GM10266 (cell line): ENCODE measurements around the gene ZNF3.

Source experiments
- DNase-seq: peaks from one replicate; pipeline ENCODE4 v3.0.0; 2012; ENCODE audit errors: extremely low spot score
- TF ChIP-seq, protein P1 (sequence below): IDR thresholded peaks from 2 replicates; pipeline ENCODE4 v1.5.1; 2012; ENCODE audit warnings: mild to moderate bottlenecking, low read depth; ENCODE audit not compliant: control insufficient read depth, insufficient read depth; ENCODE audit errors: missing control alignments

The ZNF3 gene

DNA sequence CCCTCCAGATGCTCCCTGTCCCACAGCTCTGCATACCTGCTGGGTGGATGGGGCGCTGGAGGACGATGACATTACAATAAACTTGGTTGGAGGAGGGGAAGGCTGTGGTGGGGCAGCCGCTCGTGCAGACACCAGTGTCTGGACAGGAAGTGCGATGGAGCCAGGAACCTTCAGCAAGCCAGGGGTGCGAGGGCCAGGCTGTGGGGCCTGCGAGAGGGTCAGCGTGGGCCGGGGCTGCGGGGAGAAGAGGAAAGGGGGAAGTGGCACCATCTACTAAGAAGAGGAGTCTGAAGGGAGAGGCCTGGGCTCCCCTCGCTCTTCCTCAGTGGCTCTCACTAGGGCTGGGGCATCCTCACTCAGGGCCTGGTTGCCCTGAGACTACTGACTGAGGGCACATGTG is 26.4 kb upstream of the ZNF3 start:
- no peak for DNase-seq
- TF ChIP-seq, protein P1, sequence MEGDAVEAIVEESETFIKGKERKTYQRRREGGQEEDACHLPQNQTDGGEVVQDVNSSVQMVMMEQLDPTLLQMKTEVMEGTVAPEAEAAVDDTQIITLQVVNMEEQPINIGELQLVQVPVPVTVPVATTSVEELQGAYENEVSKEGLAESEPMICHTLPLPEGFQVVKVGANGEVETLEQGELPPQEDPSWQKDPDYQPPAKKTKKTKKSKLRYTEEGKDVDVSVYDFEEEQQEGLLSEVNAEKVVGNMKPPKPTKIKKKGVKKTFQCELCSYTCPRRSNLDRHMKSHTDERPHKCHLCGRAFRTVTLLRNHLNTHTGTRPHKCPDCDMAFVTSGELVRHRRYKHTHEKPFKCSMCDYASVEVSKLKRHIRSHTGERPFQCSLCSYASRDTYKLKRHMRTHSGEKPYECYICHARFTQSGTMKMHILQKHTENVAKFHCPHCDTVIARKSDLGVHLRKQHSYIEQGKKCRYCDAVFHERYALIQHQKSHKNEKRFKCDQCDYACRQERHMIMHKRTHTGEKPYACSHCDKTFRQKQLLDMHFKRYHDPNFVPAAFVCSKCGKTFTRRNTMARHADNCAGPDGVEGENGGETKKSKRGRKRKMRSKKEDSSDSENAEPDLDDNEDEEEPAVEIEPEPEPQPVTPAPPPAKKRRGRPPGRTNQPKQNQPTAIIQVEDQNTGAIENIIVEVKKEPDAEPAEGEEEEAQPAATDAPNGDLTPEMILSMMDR: no peak

- TF ChIP-seq, protein P1: no peak
- DNase-seq: no peak
Observed at GRCh38 chr7:100107125-100107737, 25.7 kb upstream of the ZNF3 start.

DNA sequence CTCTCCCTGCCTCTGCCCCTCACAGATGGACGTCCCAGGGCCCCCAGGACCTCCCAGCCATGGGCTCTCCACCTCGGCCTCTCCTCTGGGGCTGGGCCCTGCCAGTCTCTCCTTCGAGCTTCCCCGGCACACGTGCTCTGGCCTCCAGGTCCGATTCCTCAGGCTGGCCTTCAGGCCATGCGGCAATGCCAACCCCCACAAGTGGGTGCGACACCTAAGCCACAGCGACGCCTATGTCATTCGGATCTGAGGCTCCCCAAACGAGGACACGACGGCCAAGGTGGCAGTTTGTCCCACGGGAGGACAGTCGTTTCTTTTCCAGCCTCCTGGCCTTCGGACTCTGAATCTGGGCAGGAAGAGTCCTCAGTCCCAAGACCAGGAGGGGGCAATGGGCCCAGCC is 25.1 kb upstream of the ZNF3 start:
- DNase-seq: no peak
- TF ChIP-seq, protein P1: no peak

DNA sequence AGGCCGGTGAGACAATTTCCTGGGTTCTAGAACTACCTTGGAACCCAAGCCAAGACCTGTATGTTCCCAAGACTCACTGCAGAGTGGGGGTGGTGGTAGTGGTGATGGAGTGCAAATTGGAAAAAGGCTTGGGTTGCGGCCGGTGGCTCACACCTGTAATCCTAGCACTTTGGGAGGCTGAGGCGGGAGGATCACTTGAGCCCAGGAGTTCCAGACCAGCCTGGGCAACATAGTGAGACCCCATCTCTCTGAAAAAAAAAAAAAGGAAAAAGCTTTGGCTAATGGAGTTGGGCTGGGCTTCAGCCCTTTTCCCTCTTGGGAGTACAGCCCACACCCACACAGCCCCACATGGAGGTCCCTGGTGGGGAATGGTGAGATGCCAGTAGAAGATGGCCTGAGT is 24.0 kb upstream of the ZNF3 start:
- no peak for DNase-seq
- TF ChIP-seq, protein P1: no peak

DNA sequence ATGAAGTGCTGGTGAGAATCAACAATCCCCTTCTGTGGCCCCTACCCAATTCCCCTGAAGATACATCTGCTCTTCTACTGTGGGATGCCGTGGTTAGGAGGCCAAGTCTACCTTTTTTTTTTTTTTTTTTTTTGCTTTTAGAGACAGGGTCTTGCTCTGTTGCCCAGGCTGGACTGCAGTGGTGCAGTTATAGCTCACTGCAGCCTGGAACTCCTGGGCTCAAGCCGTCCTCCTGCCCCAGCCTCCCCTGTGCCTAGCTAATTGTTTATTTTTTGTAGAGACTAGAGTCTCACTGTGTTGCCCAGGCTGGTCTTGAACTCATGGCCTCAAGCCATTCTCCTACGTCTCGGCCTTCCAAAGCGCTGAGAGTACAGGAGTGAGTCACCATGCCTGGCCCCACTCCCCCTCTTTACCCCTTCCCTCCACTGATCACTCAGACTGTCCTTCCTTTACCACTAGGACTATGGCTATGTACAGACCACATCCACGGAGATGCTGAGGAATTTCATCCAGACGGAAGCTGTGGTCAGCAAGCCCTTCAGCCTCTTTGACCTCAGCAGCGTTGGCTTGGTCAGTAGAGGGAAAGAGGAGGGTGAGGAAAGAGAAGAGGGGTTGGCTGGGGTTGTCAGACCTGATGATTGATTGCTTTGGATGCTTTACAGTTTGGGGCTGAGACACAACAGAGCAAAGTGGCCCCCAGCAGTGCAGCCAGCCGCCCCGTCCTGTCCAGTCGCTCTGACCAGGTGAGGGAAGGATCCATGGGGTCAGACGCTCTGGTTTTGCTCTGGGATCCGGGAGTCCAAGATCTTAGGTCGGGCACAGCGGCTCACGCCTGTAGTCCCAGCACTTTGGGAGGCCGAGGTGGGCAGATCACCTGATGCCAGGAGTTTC is 21.7 kb upstream of the ZNF3 start:
- DNase-seq: no peak
- TF ChIP-seq, protein P1: no peak

- TF ChIP-seq, protein P1: no peak
- DNase-seq: peak; percentile 99
Observed at GRCh38 chr7:100101016-100101862, 19.7 kb upstream of the ZNF3 start, which contains the start of the genes AP4M1 and MCM7. AP4M1 (plus strand) TSS chr7:100101643; CDS start chr7:100101715, 72 bp downstream. MCM7 (minus strand) TSS chr7:100101397; CDS start chr7:100101294, 103 bp downstream.
